GM12878 (cell line): ENCODE data around the gene DRAXIN. TPM values are rescaled to one million over a fixed set of nuclear protein-coding genes. Genes with fewer than 3 reads are reported as not detected.

Source experiments
- ATAC-seq: fragments of 200-7000 bp; cut with Tn5 transposase; 3 replicates; pipeline ENCODE4 v1.9.1; 2020; ENCODE audit warnings: mild to moderate bottlenecking, moderate library complexity
- BruUV-seq: library from RNA; stranded (reverse); fragments of 400-500 nt; replicated peaks from 2 replicates; lab custom pipeline; 2021; lab: Mats Ljungman, UMichigan
- CTCF ChIA-PET: fragments of 300-600 bp; sonication (Branson Sonifier 250); formaldehyde crosslinking; extraction: SDS; loops from one replicate; lab custom pipeline; 2021; ENCODE audit warnings: inconsistent platforms; lab: Yijun Ruan, JAX
- POLR2A ChIA-PET: fragments of 350-600 bp; formaldehyde crosslinking; extraction: SDS; loops from one replicate; lab custom pipeline; 2021; ENCODE audit warnings: inconsistent platforms; lab: Charles Lee
- RAD21 ChIA-PET: fragments of 300-600 bp; sonication (Branson Sonifier 250); formaldehyde crosslinking; loops from one replicate; lab custom pipeline; 2023; ENCODE audit warnings: antibody characterized with exemption; ENCODE audit not compliant: unreplicated experiment; lab: Charles Lee
- SMC1A ChIA-PET: fragments of 300-600 bp; sonication (Branson Sonifier 250); formaldehyde crosslinking; loops from one replicate; lab custom pipeline; 2023; ENCODE audit not compliant: unreplicated experiment, uncharacterized antibody; lab: Charles Lee
- DNase-seq: peaks from one replicate; pipeline ENCODE4 v3.0.0-alpha.2; 2011; ENCODE audit warnings: low read depth, low spot score
- FAIRE-seq: peaks from 3 replicates; lab custom pipeline; 2011; peaks lifted over from hg19 to GRCh38; lab: Jason Lieb, UNC
- H2AFZ ChIP-seq: 2 replicates; pipeline ENCODE4 v1.6.0; 2011; ENCODE audit warnings: low read depth, low read length, control low read depth; ENCODE audit not compliant: control insufficient read depth
- H3K27ac ChIP-seq: 2 replicates; pipeline ENCODE4 v1.5.1; 2011; ENCODE audit warnings: control low read depth; ENCODE audit not compliant: control insufficient read depth, insufficient read depth
- H3K27me3 ChIP-seq, 2 experiments: replicated peaks in 1 of 2; 2 replicates each; pipeline versions ENCODE4 v1.6.0 to v1.6.1; 2011; ENCODE audit warnings: low read length in 1 of 2; ENCODE audit not compliant: control insufficient read depth in 2 of 2, insufficient read depth in 2 of 2
- H3K36me3 ChIP-seq, 2 experiments: 2 replicates each; pipeline ENCODE4 v1.5.1; 2011; ENCODE audit warnings: low read length in 1 of 2; ENCODE audit not compliant: control insufficient read depth in 2 of 2, insufficient read depth in 2 of 2
- H3K4me1 ChIP-seq: 2 replicates; pipeline ENCODE4 v1.6.1; 2011; ENCODE audit warnings: mild to moderate bottlenecking, low read length, moderate library complexity, mixed read lengths; ENCODE audit not compliant: control insufficient read depth, insufficient read depth
- H3K4me2 ChIP-seq: 2 replicates; pipeline ENCODE4 v1.6.0; 2011; ENCODE audit warnings: control low read depth; ENCODE audit not compliant: control insufficient read depth, insufficient read depth
- H3K4me3 ChIP-seq: fragments of 200-600 bp; sonication (generic); 2 replicates; pipeline ENCODE4 v1.5.1; 2016
- H3K79me2 ChIP-seq: 2 replicates; pipeline ENCODE4 v1.6.0; 2011; ENCODE audit warnings: low read length; ENCODE audit not compliant: control insufficient read depth, insufficient read depth
- H3K9ac ChIP-seq: 2 replicates; pipeline ENCODE4 v1.8.0; 2011; ENCODE audit warnings: low read length, control low read depth, mixed read lengths; ENCODE audit not compliant: control insufficient read depth, insufficient read depth
- H3K9me3 ChIP-seq: replicated peaks from 3 replicates; pipeline ENCODE4 v1.5.1; 2011; ENCODE audit warnings: mild to moderate bottlenecking, low read length; ENCODE audit not compliant: control insufficient read depth, insufficient read depth
- H4K20me1 ChIP-seq: 2 replicates; pipeline ENCODE4 v1.6.0; 2011; ENCODE audit not compliant: control insufficient read depth, insufficient read depth
- BACH1 ChIP-seq: fragments of 450-650 bp; IDR thresholded peaks from 2 replicates; pipeline ENCODE4 v1.6.1; 2017; ENCODE audit warnings: mild to moderate bottlenecking, borderline replicate concordance
- NBN ChIP-seq: fragments of 450-650 bp; IDR thresholded peaks from 2 replicates; pipeline ENCODE4 v1.6.1; 2016
- NFYA ChIP-seq: IDR thresholded peaks from 2 replicates; pipeline ENCODE4 v1.6.1; 2011; ENCODE audit warnings: low read depth, mild to moderate bottlenecking, low read length, improper control_type of control experiment, borderline replicate concordance
- WGBS: methylation state at CpG from one replicate; pipeline ENCODE4 v1.1.6; 2016; ENCODE audit warnings: low lambda C conversion rate; ENCODE audit not compliant: insufficient replicate concordance, insufficient coverage; ENCODE audit errors: missing lambda C conversion rate; 5-methylcytosine and 5-hydroxymethylcytosine counted together
- in situ Hi-C: fragments of 300-500 bp; cut with MboI; formaldehyde crosslinking; loops from 9 replicates; pipeline ENCODE4 v1.14.3; 2018; ENCODE audit warnings: mixed read lengths
- intact Hi-C: fragments of 100-400 bp; cut with micrococcal nuclease; formaldehyde crosslinking; loops from one replicate; pipeline ENCODE4 v1.14.2; 2022; ENCODE audit not compliant: unreplicated experiment
- polyA plus RNA-seq, 11 experiments: library from polyadenylated mRNA; depleted of rRNA in 4 of 11; unstranded in 6 of 11; stranded (reverse) in 5 of 11; fragments of >200 nt; fragmentation: Nextera tagmentation in 4 of 11; fragmentation: Illumina TruSeq in 1 of 11; extraction: Ambion mirVana in 4 of 11; extraction: Trizol in 1 of 11; gene quantifications; 1 replicate in 1 of 11; 2 replicates in 10 of 11; pipeline versions ENCODE4 v1.2.1 to v1.2.3, GENCODE V29; 2011 to 2016; ENCODE audit warnings: inconsistent platforms in 2 of 11, missing spikeins in 2 of 11, low read depth in 1 of 11
- total RNA-seq, 4 experiments: library from RNA; depleted of rRNA in 3 of 4; stranded (reverse); fragments of >200 nt in 3 of 4; fragmentation: Illumina TruSeq in 1 of 4; extraction: Trizol in 1 of 4; gene quantifications; 2 replicates each; pipeline versions ENCODE4 v1.2.1 to v1.2.3, GENCODE V29; 2013 to 2021
- TF ChIP-seq, protein P1 (sequence below): fragments of 450-650 bp; IDR thresholded peaks from 2 replicates; pipeline ENCODE4 v1.6.1; 2018; ENCODE audit warnings: mild to moderate bottlenecking, low read depth, moderate library complexity; ENCODE audit not compliant: partially characterized antibody
- TF ChIP-seq, protein P2 (sequence below): IDR thresholded peaks from 2 replicates; pipeline ENCODE4 v1.6.1; 2011; ENCODE audit warnings: low read depth, low read length, improper control_type of control experiment, borderline replicate concordance
- TF ChIP-seq, protein P3 (sequence below): fragments of 450-650 bp; IDR thresholded peaks from 2 replicates; pipeline ENCODE4 v1.6.1; 2017; ENCODE audit warnings: mild to moderate bottlenecking, moderate library complexity

DRAXIN gene
- total and polyA plus RNA-seq, 10 of the 15 experiments (the other 5 are each of a cell fraction or from before 2014, with no cell fraction given): 0.01 to 0.05 (median 0.03) TPM; not detected in 3

DNA sequence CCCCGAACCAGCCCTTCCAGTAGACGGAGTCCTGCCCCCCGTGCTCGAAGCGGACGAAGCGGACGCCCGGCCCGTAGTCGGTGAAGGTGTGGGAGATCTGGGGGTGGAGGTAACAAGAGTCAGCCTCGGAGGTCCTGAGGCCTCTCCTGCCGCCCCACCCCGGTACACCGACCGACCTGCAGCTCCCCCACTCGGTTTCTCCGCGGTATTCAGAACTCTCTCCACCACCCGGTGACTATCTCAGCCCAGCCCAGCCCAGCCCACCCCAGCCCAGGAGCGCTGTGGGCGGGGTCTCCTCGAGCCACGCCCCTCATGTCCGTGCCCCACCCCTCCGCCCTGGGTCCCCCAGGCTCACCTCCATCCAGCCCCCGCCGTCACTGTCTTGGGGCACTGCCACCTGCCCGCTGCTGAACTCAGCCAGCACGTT, 42.8 kb upstream of the DRAXIN start:
- Histone ChIP-seq H3K27ac (no peak overlapping the region), H2AFZ (no peak overlapping the region), H3K9ac (no peak overlapping the region), H3K79me2 (no peaks in the 10 kb centered on the region), H3K4me3 (no peak overlapping the region), H3K4me1 (no peaks in the 10 kb centered on the region), H3K4me2 (no peak overlapping the region; the same call in 1 of the 2 replicates), H4K20me1 (no peaks in the 10 kb centered on the region), H3K36me3 (no peaks in the 10 kb centered on the region), H3K27me3 (no peaks in the 10 kb centered on the region; a peak in 2 of 4 replicates), H3K9me3 (no peaks in the 10 kb centered on the region)
- no TSS peak for BruUV-seq
- ATAC-seq (peak; percentile 53), FAIRE-seq (no peak), DNase-seq (no peak)
- ChIA-PET SMC1A (no interaction called here), POLR2A (no interaction called here), CTCF (interaction anchor here (0.6 to 3.2 kb wide), 3 partner anchors 46 to 611 kb away, joined by 3 to 36 read pairs (median 14); no protein-coding TSS in a partner anchor), RAD21 (interaction anchor here (0.7 to 2.8 kb wide), 2 partner anchors 71 to 604 kb away, joined by 3 to 25 read pairs; no protein-coding TSS in a partner anchor)
- intact Hi-C loops (no loop called here), in situ Hi-C loops (no loop called here)
- WGBS: 60% methylated on average over 23 of the region's 30 CpGs
- TF ChIP-seq NFYA (no peak), BACH1 (no peak), NBN (no peak)
- TF ChIP-seq, protein P1, sequence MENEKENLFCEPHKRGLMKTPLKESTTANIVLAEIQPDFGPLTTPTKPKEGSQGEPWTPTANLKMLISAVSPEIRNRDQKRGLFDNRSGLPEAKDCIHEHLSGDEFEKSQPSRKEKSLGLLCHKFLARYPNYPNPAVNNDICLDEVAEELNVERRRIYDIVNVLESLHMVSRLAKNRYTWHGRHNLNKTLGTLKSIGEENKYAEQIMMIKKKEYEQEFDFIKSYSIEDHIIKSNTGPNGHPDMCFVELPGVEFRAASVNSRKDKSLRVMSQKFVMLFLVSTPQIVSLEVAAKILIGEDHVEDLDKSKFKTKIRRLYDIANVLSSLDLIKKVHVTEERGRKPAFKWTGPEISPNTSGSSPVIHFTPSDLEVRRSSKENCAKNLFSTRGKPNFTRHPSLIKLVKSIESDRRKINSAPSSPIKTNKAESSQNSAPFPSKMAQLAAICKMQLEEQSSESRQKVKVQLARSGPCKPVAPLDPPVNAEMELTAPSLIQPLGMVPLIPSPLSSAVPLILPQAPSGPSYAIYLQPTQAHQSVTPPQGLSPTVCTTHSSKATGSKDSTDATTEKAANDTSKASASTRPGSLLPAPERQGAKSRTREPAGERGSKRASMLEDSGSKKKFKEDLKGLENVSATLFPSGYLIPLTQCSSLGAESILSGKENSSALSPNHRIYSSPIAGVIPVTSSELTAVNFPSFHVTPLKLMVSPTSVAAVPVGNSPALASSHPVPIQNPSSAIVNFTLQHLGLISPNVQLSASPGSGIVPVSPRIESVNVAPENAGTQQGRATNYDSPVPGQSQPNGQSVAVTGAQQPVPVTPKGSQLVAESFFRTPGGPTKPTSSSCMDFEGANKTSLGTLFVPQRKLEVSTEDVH: no peak
- TF ChIP-seq, protein P2, sequence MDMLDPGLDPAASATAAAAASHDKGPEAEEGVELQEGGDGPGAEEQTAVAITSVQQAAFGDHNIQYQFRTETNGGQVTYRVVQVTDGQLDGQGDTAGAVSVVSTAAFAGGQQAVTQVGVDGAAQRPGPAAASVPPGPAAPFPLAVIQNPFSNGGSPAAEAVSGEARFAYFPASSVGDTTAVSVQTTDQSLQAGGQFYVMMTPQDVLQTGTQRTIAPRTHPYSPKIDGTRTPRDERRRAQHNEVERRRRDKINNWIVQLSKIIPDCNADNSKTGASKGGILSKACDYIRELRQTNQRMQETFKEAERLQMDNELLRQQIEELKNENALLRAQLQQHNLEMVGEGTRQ: no peak
- TF ChIP-seq, protein P3, sequence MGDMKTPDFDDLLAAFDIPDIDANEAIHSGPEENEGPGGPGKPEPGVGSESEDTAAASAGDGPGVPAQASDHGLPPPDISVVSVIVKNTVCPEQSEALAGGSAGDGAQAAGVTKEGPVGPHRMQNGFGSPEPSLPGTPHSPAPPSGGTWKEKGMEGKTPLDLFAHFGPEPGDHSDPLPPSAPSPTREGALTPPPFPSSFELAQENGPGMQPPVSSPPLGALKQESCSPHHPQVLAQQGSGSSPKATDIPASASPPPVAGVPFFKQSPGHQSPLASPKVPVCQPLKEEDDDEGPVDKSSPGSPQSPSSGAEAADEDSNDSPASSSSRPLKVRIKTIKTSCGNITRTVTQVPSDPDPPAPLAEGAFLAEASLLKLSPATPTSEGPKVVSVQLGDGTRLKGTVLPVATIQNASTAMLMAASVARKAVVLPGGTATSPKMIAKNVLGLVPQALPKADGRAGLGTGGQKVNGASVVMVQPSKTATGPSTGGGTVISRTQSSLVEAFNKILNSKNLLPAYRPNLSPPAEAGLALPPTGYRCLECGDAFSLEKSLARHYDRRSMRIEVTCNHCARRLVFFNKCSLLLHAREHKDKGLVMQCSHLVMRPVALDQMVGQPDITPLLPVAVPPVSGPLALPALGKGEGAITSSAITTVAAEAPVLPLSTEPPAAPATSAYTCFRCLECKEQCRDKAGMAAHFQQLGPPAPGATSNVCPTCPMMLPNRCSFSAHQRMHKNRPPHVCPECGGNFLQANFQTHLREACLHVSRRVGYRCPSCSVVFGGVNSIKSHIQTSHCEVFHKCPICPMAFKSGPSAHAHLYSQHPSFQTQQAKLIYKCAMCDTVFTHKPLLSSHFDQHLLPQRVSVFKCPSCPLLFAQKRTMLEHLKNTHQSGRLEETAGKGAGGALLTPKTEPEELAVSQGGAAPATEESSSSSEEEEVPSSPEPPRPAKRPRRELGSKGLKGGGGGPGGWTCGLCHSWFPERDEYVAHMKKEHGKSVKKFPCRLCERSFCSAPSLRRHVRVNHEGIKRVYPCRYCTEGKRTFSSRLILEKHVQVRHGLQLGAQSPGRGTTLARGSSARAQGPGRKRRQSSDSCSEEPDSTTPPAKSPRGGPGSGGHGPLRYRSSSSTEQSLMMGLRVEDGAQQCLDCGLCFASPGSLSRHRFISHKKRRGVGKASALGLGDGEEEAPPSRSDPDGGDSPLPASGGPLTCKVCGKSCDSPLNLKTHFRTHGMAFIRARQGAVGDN: no peak
